Measurements from ENCODE around the gene BRD3OS.
A peak's percentile ranks its signal among the peaks of the same experiment; 100 is the strongest.
"Not testable (repeated sequence)": the region's sequence is repeated elsewhere in the genome, so short reads cannot be mapped to it uniquely, and the experiment has no call there.

Gene BRD3OS

GRCh38 chr9:133988771-133989170, 36.5 kb upstream of the BRD3OS start:
- DNase-seq (ENCODE audit: low read depth): not testable (repeated sequence)

GRCh38 chr9:133989625-133990365, 35.5 kb upstream of the BRD3OS start:
- no peak for DNase-seq (ENCODE audit: low read depth)

DNA sequence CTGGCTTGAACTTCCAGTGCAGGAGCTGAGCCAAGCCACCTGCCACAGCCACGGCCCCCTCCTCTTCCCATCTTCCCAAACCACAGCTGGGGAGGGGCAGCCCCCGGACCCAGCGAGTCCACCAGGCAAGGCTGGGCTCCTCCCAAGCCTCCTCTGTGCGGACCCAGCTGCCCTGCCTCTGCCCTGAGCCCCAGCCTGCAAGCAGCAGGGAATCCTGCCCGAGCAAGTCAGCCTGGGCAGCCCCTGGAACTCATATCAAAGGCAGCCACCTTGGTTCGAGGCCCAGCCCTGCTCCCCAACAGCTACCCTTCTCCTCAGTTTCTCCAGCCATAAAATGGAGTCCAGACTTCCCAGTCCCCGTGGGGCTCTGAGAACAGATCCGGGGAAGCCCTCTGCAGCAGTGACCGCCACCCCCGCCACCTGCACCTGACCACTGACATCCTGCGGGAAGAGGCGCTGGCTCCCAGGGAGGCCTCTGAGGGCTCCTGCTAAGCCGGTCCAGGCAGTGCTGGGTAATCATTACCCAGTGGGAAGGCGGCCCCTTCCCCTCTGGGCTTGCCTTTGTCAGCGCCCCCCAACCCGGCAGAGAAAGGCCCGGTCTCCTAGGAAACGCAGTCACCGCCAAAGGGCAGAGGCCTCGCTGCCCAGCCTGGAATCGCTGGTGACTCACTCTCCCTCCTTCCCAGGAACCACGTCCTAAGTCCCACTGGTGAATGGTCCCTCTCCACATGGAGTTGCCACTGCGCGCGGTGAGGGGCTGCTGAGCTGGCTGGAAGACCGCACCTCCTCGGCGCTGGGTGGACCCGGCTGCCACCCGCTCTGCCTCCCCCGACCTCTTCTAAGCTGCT, 34.7 kb upstream of the BRD3OS start:
- peak; percentile 76 for DNase-seq (ENCODE audit: low read depth)

GRCh38 chr9:133991214-133991921, 33.9 kb upstream of the BRD3OS start:
- no peak for DNase-seq (ENCODE audit: low read depth)

- peak; percentile 43 for DNase-seq (ENCODE audit: low read depth)
Measured at GRCh38 chr9:133991964-133992779, 33.1 kb upstream of the BRD3OS start, which contains the start of gene VAV2. VAV2 (minus strand) TSS chr9:133992324; CDS start chr9:133992278, 46 bp downstream.

DNA sequence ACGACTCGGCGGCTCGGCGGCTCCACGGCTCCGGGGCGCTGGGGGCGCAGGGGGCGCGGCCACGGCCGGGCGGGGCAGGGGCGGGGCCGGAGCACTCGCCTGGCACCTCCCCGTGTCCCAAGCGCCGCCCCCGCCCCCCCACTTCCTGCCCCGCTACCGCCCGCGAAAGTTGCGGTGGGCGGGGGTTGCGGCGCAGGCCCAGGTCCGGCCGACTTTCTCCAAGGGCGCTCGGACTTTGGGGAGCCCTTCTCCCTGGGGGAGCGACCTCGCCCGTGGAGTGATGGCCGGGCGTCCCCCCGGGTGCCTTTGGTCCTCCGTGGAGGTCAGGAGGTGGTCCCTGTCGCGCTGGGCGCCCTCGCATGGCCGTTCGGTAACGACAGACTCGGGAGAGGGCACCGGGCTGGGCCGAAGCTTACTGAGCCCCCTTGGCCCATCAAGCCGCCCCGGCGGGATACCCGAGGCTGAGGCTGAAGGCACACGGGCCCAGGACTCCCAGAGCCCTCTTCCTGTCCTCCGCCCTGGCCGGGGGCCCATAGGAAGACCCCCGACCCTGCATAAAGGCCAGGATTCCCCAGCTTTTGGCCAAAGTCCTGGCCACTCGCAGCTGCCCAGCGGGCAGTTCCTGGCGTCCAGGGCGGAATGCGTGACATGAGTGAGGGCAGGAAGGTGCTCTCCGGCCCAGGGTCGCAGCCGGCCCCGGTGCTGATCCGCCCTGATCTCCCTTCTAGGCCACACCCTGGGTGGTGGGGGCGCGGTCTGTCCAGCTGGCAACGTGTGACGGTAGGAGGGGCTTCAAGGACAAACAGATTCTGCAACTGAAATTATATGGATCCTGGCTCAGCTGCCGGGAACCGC, 32.3 kb upstream of the BRD3OS start:
- peak; percentile 75 for DNase-seq (ENCODE audit: low read depth)

DNA sequence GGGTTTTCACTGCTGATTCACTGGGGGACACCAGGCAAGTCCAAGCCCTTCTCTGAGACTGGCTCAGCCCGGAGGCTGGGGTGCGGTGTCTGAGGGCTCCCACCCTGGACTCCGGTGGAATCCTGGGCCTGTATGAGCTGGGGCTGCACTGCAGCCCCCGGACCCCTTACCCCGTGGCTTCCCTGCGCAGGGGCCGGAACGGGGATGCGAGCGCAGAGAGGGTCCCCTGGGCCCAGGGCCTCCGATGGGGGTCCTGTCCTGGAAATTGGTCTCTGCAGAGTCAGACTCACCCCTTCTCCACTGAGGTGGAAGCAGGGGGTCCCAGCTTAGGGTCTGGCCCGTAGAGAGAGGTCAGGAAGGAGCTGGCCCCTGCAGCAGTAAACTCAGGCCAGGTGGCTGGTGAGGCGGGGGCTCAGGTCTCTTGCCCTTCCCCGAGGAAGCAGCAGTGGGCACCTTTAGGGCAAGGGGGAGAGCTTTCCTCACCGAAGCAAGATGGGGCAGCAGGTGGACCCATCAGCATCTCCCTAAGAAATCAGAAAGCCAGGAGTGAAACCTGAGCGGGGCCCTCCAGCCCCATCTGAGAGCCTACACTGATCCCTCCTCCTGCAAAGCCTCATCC, 31.5 kb upstream of the BRD3OS start:
- no peak for DNase-seq (ENCODE audit: low read depth)

DNA sequence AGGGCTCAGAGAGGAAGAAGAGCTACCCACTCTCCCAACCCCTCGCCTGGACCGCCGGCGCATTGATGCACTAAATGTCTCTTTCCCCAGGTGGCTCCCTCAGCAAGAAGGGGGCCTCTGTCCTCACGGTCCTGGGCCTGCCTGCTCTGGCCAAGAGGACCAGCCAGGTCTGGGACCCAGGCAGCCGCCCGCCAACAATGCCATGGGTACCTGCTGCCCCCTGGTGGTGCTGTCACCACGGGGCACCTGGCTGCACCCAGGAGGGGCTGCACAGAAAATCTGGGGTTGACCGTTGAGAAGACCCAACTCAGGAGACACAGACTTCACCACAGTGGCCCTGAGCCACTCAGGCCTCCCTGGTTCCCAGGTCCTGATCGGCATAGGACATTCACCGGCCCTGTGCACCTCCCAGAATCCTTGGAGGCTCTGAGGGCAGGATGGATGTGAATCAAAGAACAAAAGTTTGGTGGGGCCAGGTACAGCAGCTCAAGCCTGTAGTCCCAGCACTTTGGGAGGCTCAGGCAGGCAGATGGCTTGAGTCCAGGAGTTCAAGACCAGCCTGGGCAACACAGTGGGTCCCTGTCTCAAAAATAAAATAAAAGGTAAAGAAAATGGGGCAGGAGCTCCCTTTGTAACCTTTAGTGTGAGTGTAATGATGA, 30.8 kb upstream of the BRD3OS start:
- DNase-seq (ENCODE audit: low read depth): no peak

DNA sequence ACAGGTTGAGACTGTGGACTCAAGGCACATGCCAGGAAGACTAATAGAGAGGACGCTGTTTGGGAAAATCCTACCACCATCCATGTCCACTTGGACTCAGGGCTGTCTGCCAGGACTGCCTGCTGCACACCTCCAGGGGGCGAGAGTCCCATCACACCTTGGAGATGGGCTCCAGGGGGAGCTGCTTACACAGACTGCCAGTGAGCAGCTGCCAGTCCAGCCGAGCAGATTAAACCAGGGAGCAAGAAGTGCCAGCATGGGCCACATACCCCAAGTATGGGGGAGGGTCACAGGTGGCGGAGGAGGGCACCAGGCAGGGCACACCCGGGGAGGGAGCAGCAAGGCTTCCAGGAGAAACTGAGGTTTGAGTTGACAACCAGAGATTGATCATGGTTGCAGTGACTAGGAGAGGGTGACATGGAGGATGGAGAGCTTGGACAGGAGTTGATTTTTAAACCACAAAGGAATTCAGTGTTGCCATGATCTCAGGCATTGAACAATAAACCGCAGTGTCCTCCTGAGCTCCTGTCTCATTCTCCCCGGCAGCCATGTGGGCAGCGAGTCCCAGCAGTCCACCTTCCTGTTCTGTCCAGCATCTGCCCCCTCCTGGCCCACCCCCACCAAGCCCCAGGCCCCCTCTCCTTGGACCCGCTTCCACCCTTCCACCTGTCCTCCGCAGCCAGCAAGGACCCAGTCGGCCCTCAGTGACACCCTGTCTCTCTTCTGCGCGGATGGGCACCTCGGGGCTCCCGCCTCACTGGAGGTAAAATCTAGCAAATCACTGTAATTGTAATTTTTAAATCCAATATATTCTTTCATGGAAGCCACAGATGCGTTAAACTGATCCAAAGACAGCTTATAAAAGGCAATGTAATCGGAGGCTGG, 30.0 kb upstream of the BRD3OS start:
- no peak for DNase-seq (ENCODE audit: low read depth)

DNA sequence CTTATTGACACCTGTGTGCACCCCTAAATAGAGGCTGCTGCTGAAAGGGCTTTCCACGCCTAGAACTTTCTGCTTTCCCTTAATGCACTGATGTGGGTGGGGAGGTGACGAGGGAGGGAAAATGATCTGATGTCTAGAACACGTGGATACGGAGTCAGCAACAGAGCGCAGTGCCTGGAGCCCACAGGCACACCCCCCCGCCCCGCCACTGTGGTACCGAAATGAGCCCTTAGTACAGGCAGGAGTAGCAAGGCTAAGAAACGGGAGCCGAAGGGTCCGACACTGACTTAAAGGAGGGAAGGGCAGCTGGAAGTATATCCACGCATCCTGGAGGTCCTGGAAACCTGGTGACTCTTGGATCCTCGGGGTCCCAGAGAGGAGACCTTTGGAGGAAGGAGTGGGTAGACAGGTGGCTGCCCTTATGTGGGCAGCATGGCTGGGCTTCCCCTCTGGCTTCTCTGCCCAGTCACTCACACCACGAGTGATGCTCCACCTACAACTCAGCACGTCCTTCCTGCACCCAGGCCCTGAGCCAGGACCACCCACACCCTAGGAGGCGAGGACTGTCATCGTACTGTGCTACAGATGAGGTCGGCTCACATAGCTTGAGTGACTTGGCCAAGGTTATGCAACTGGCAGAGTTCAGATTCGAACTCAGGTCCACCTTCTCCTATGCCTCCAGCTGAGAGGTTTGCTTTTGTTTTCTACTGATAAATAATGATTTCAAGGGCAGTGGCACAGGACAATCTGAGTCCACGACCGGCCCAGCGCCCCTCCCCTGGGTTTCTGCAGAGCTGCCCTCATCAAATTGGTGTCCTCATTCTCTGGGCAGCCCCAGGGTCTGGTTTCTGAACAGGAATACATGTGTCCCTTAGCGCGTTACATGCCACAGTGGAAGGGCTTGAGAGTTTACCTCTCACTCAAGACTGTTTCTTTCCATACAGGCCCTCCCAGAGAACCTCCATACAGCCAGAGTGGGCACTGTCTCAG, 28.5 kb upstream of the BRD3OS start:
- DNase-seq (ENCODE audit: low read depth): no peak

DNA sequence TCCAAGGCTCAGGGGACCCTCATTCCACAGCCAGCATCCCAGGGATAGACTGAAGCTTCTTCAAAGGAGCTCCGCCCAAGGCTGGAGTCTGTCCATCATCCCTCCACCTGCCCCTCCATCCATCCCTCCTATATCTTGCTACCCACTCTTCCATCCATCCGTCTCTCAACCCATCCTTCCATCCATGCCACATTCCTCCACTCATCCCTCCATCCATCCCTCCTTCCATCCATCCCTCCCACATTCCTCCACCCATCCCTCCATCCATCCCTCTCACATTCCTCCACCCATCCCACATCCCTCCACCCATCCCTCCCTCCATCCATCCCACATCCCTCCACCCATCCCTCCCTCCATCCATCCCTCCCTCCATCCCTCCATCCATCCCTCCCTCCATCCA, 27.7 kb upstream of the BRD3OS start:
- no peak for DNase-seq (ENCODE audit: low read depth)

DNA sequence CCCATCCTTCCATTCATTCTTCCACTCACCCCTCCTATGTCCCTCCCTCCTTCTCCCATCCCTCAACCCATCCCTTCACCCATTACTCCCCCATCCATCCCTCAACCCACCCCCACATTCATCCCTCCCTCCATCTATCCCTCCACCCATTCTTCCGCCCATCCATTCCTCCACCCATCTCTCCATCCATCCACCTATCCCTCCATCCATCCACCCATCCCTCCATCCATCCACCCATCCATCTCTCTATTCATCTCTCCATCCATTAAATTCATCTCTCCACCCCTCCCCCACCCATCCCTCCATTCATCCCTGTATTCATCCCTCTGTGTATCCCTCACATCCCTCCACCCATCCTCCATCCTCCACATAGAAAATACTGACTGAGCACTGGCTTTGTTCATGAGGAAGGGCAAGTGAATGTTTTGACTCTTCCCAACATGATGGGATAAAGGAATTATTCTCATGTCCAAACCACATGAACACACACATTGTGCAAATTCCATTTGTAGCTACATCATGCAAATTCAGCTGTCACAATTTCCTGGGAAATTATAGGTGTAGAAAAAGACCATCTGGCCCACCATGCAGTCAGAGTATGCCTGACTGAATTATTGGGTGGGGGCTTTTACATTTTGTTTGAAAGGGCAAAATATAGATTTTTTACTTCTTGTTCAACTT, 26.2 kb upstream of the BRD3OS start:
- DNase-seq (ENCODE audit: low read depth): peak; percentile 52

GRCh38 chr9:133999851-134000265, 25.4 kb upstream of the BRD3OS start:
- DNase-seq (ENCODE audit: low read depth): no peak

DNA sequence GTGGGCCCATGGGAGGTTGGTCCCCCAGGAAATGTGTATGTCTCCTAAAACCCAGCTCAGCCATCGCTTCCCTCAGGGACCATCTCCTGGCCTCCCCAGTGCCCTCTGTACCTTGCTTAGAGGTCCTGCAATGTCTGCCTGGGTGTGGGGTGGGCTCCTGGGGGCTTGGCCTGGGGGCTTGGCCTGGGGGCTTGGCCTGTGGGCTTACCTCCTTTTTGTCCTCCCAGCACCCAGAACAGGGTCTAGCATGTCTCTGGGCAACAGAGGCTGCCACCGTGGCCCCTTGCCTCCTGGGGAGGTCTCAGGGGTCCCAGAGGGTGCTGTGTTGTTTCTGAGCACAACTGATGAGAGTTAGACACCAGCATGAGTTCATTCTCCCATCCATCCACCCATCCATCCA, 22.5 kb upstream of the BRD3OS start:
- no peak for DNase-seq (ENCODE audit: low read depth)

DNA sequence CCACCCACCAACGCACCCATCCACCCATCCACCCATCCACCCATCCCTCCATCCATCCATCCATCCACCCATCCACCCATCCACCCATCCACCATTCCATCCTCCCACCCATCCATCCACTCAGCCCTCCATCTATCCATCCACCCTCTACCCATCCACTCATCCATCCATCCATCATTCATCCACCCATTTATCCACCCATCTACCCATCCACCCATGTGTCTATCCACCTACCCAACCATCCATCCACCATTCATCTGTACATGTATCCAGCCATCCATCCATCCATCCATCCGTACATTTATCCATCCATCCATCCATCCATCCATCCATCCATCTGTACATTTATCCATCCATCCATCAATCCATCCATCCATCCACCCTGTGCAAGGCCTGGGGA, 22.0 kb upstream of the BRD3OS start:
- DNase-seq (ENCODE audit: low read depth): no peak

- DNase-seq (ENCODE audit: low read depth): no peak
Measured at GRCh38 chr9:134004131-134004873, 21.0 kb upstream of the BRD3OS start.

Data from amniotic epithelial cell (primary cell).